ENCODE measurements around the gene PTPDC1. TPM values are rescaled to one million over a fixed set of nuclear protein-coding genes. Genes with fewer than 3 reads are reported as not detected.

PTPDC1 gene
- total RNA-seq, 1 donor from 2014 or later, result 15.9 TPM

- Mint-ChIP-seq H3K9me3 (no peaks in the 10 kb centered on the region), H3K4me1 (peaks cover 34% of the 10 kb centered on the region), H3K36me3 (peaks cover 2% of the 10 kb centered on the region), H3K27me3 (ENCODE audit: insufficient read depth, low read depth) (no peaks in the 10 kb centered on the region), H3K27ac (no peak overlapping the region), H3K4me3 (no peak overlapping the region)
- H3K27ac ChIP-seq, result no peak overlapping the region
- H3K4me3 ChIP-seq, result no peak overlapping the region
- H3K9me3 ChIP-seq (ENCODE audit: low read depth), result no peaks in the 10 kb centered on the region
- peaks cover 17% of the 10 kb centered on the region for H3K4me1 ChIP-seq
- H3K27me3 ChIP-seq, result no peaks in the 10 kb centered on the region
- no peaks in the 10 kb centered on the region for H3K79me2 ChIP-seq (ENCODE audit: low read depth)
- no peaks in the 10 kb centered on the region for H3F3A ChIP-seq (ENCODE audit: low read depth)
- no peaks in the 10 kb centered on the region for H3K36me3 ChIP-seq
- H3K4me2 ChIP-seq, result no peak overlapping the region
- no peaks in the 10 kb centered on the region for H4K20me1 ChIP-seq (ENCODE audit: low read depth)
- DNase-seq (ENCODE audit: low spot score), result no peak
- no peak overlapping the region for H2AFZ ChIP-seq (replicated peaks)
- TF ChIP-seq EZH2phosphoT487 (IDR thresholded peaks at IDR 0.05) (no peak), CTCF (IDR thresholded peaks at IDR 0.05) (no peak), EZH2 (IDR thresholded peaks at IDR 0.05) (no peak)
- H3K9ac ChIP-seq, result no peak overlapping the region
Measured at GRCh38 chr9:94080249-94080648, 4.0 kb upstream of the PTPDC1 start.

GRCh38 chr9:94081435-94081834 lies 2.8 kb upstream of the PTPDC1 start:
- Mint-ChIP-seq H3K4me3 (no peak overlapping the region), H3K4me1 (peaks cover 45% of the 10 kb centered on the region), H3K9me3 (no peaks in the 10 kb centered on the region), H3K36me3 (peaks cover 4% of the 10 kb centered on the region), H3K27ac (no peak overlapping the region), H3K27me3 (ENCODE audit: insufficient read depth, low read depth) (no peaks in the 10 kb centered on the region)
- H3K27me3 ChIP-seq, result no peaks in the 10 kb centered on the region
- H3K36me3 ChIP-seq, result no peaks in the 10 kb centered on the region
- H3K9me3 ChIP-seq (ENCODE audit: low read depth), result no peaks in the 10 kb centered on the region
- H3K79me2 ChIP-seq (ENCODE audit: low read depth), result no peaks in the 10 kb centered on the region
- H3K9ac ChIP-seq, result no peak overlapping the region
- no peak for DNase-seq (ENCODE audit: low spot score)
- H4K20me1 ChIP-seq (ENCODE audit: low read depth), result no peaks in the 10 kb centered on the region
- no peak overlapping the region for H3K4me2 ChIP-seq
- no peak overlapping the region for H3K4me3 ChIP-seq
- H2AFZ ChIP-seq (replicated peaks), result no peak overlapping the region
- peaks cover 18% of the 10 kb centered on the region for H3K4me1 ChIP-seq
- TF ChIP-seq CTCF (IDR thresholded peaks at IDR 0.05), result no peak
- TF ChIP-seq EZH2 (IDR thresholded peaks at IDR 0.05), result no peak
- no peak for TF ChIP-seq EZH2phosphoT487 (IDR thresholded peaks at IDR 0.05)
- H3K27ac ChIP-seq, result no peak overlapping the region
- no peaks in the 10 kb centered on the region for H3F3A ChIP-seq (ENCODE audit: low read depth)

- H3K27ac ChIP-seq, result no peak overlapping the region
- Mint-ChIP-seq H3K27ac (no peak overlapping the region), H3K36me3 (peaks cover 5% of the 10 kb centered on the region), H3K4me1 (peaks cover 48% of the 10 kb centered on the region), H3K27me3 (ENCODE audit: insufficient read depth, low read depth) (no peaks in the 10 kb centered on the region), H3K9me3 (no peaks in the 10 kb centered on the region), H3K4me3 (no peak overlapping the region)
- peaks cover 18% of the 10 kb centered on the region for H3K4me1 ChIP-seq
- no peaks in the 10 kb centered on the region for H3K79me2 ChIP-seq (ENCODE audit: low read depth)
- H3K27me3 ChIP-seq, result no peaks in the 10 kb centered on the region
- H4K20me1 ChIP-seq (ENCODE audit: low read depth), result no peaks in the 10 kb centered on the region
- no peak for DNase-seq (ENCODE audit: low spot score)
- no peak overlapping the region for H3K4me2 ChIP-seq
- H2AFZ ChIP-seq (replicated peaks), result no peak overlapping the region
- no peaks in the 10 kb centered on the region for H3F3A ChIP-seq (ENCODE audit: low read depth)
- no peaks in the 10 kb centered on the region for H3K36me3 ChIP-seq
- no peak overlapping the region for H3K9ac ChIP-seq
- TF ChIP-seq EZH2phosphoT487 (IDR thresholded peaks at IDR 0.05), result no peak
- no peak for TF ChIP-seq CTCF (IDR thresholded peaks at IDR 0.05)
- TF ChIP-seq EZH2 (IDR thresholded peaks at IDR 0.05), result no peak
- H3K4me3 ChIP-seq, result no peak overlapping the region
- H3K9me3 ChIP-seq (ENCODE audit: low read depth), result no peaks in the 10 kb centered on the region
Measured at GRCh38 chr9:94081864-94082463, 2.3 kb upstream of the PTPDC1 start.
